Fibroblast of villous mesenchyme (primary cell): ENCODE data around the gene ANKS1B. TPM values are rescaled to one million over a fixed set of nuclear protein-coding genes. Genes with fewer than 3 reads are reported as not detected.

Source experiments
- DNase-seq: peaks from one replicate; pipeline ENCODE4 v3.0.0-alpha.2; 2010; ENCODE audit warnings: low read depth
- H3K4me3 ChIP-seq: 2 replicates; pipeline ENCODE4 v1.5.1; 2011; ENCODE audit warnings: low read depth, mild to moderate bottlenecking, low read length
- total RNA-seq: library from RNA; depleted of rRNA; stranded (reverse); fragments of >200 nt; gene quantifications from 2 replicates; pipeline ENCODE4 v1.2.3, GENCODE V29; 2012
- TF ChIP-seq, protein P1 (sequence below): IDR thresholded peaks from 2 replicates; pipeline ENCODE4 v1.5.1; 2012; ENCODE audit warnings: low read depth, mild to moderate bottlenecking, low read length; ENCODE audit not compliant: insufficient read depth

ANKS1B gene
- total RNA-seq, 1 donor, result 0.86 TPM

DNA sequence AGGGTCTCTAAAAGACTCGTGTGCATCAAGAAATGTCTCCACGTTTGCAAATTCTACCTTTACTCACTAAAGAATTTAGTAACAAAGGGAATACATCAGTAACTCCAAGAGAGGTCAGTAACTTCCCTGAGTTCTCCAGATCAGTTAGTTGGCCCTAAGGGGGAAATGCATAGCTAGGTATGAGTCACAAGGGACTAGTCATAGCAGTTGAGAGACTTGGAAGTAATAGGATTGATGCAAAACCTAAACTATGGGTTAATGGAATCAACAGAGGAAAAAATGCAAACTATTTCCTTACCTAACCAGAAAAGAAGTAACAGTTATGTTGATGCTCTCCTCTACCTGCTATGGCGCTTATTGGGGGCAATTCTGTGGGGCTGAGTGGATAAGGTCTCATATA, 486.0 kb downstream of the ANKS1B start:
- TF ChIP-seq, protein P1, sequence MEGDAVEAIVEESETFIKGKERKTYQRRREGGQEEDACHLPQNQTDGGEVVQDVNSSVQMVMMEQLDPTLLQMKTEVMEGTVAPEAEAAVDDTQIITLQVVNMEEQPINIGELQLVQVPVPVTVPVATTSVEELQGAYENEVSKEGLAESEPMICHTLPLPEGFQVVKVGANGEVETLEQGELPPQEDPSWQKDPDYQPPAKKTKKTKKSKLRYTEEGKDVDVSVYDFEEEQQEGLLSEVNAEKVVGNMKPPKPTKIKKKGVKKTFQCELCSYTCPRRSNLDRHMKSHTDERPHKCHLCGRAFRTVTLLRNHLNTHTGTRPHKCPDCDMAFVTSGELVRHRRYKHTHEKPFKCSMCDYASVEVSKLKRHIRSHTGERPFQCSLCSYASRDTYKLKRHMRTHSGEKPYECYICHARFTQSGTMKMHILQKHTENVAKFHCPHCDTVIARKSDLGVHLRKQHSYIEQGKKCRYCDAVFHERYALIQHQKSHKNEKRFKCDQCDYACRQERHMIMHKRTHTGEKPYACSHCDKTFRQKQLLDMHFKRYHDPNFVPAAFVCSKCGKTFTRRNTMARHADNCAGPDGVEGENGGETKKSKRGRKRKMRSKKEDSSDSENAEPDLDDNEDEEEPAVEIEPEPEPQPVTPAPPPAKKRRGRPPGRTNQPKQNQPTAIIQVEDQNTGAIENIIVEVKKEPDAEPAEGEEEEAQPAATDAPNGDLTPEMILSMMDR, result no peak
- H3K4me3 ChIP-seq, result no peak overlapping the region
- DNase-seq, result peak; percentile 19

DNA sequence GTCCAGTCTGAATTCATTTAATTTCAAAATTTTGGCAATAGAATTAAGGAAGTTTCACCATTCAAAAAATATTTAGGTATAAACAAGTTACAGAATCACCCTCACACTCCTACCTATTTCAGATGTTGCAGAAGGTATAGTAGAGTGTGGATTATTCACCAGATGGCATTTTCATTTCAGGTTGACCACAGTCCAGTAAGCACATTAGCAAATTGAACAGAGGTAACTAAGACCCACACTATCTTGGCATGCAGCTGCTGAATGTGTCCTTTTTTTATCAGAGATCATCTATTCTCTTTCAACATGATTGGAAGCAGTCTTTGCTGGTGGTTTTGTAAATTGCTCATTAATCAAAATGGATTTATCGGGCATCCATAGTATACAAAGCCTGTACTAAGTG, 488.9 kb downstream of the ANKS1B start:
- DNase-seq, result no peak
- H3K4me3 ChIP-seq, result no peak overlapping the region
- TF ChIP-seq, protein P1, result no peak

DNA sequence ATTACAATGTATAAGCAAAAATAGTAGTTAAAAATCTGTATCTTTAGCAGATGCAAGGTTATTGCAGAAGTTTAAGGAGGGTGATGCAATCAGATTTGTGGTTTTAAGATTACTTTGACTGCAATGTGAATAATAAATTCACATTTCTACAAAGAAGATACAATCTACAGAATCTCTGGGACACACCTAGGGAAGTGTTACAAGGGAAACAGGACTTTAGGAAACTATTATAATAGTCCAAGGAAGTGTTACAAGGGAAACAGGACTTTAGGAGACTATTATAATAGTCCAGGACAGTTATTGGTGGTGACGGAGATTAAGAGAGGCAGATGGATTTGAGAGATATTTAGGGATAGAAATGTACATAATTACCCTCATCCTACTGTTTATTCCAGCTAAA, 491.5 kb downstream of the ANKS1B start:
- DNase-seq, result no peak
- TF ChIP-seq, protein P1, result no peak
- H3K4me3 ChIP-seq, result no peak overlapping the region

DNA sequence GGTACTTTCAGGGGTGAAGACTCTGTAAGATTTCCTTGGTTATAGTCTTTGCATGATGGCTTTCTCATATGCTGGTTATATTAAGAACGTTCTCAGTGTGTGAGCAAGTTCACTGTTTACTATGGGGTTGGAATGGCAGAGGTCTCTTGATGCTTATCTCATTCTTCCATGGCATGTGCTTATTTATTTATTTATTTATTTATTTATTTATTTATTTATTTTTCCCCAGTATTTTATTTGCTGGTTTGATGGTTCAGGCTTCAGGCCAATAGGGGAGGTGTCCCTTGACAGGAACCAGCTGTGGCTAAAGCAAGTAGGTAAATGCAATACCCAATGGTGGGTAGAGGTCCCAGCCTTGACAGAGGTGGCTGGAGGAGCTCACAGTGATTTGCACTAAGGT, 498.5 kb downstream of the ANKS1B start:
- TF ChIP-seq, protein P1, result no peak
- no peak for DNase-seq
- no peak overlapping the region for H3K4me3 ChIP-seq

DNA sequence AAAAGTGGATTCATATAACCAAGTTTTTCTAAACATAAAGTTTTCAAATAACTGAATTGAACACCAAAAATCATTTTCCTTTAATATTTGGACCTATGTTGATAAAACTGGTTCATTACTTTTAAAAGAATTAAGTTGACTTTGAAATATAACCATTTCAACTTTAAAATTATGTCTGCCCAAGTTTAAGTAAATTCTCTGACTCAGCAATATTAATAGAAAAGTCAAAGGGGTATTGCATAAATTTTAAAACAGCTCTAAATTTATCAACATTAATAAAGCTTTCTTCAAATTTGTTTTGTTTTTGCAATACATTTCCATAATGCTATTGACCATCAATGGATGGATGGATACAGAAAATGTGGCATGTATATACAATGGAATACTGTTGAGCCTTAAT, 505.6 kb downstream of the ANKS1B start:
- TF ChIP-seq, protein P1, result no peak
- H3K4me3 ChIP-seq, result no peak overlapping the region
- no peak for DNase-seq

DNA sequence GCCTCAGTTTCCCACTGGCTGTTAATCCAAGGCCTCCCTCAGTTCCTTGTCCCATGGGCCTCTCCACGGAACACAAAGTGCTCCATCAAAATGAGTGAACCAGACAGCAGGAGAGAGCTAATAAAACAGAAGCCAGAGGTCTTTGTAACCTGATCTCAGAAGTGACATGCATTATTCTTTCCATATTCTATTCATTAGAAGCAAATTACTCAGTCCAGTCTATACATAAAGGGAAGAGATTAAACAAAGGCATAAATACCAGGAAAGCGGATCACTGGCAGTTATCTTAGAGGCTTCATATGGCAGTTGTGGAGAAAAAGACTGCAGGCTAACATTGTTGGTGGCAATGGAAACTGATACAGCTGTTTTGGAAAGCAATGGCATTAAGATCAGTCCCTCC, 507.8 kb downstream of the ANKS1B start:
- TF ChIP-seq, protein P1, result no peak
- DNase-seq, result no peak
- H3K4me3 ChIP-seq, result no peak overlapping the region

DNA sequence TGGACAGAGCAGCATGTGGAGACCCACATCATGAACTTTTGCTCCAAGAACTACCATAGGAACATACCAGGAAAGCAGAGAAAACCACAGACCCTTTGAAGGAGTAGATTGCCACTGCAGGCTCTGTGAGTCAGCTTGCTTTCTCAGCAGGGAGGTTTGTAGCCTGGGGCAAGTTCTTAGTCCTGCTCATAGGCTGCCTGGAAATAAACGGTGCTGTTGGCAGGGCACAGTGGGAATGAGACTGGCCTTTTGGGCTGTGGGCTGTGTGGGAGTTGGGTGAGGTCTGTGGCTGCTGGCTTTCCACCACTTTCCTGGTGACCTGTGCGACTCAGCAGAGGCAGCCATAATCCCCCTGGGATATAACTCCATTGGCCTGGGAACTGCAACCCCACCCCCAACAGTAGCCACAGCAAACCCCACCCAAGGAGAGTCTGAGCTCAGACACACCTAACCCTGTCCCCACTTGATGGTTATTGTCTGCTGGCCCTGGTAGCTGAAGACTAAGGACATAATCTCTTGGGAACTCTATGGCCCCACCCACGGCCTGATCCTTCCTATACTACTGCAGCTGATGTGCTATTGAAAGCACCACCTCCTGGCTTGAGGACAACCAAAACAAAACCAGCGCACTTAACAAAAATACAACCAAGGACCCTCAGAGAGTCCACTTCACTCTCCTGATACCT, 529.2 kb downstream of the ANKS1B start:
- TF ChIP-seq, protein P1, result no peak
- DNase-seq, result peak; percentile 38
- no peak overlapping the region for H3K4me3 ChIP-seq
